Tongue (tissue), 2 donors: ENCODE measurements around the gene KCNK7. TPM values are rescaled to one million over a fixed set of nuclear protein-coding genes. Genes with fewer than 3 reads are reported as not detected.
"Not testable (repeated sequence)": the region's sequence is repeated elsewhere in the genome, so short reads cannot be mapped to it uniquely, and the experiment has no call there.

Experiments used
- DNase-seq: peaks from one replicate; pipeline ENCODE4 v3.0.0-alpha.2; 2015
- total RNA-seq: library from RNA; depleted of rRNA; stranded (reverse); fragments of >200 nt; gene quantifications from one replicate; pipeline ENCODE4 v1.2.3, GENCODE V29; 2014

KCNK7 gene
- total RNA-seq: 4.2 TPM

- DNase-seq: no peak
Measured at GRCh38 chr11:65595543-65596281, at the start of gene KCNK7. TSS of gene KCNK7 (minus strand) at chr11:65595800. CDS start at chr11:65595772, 28 bp downstream.

- no peak for DNase-seq
Measured at GRCh38 chr11:65644837-65645236, 49.2 kb upstream of the KCNK7 start.

GRCh38 chr11:65643971-65644370, 48.4 kb upstream of the KCNK7 start:
- peak; percentile 47 for DNase-seq

GRCh38 chr11:65642014-65642671, 46.5 kb upstream of the KCNK7 start:
- DNase-seq: no peak

- no peak for DNase-seq
Measured at GRCh38 chr11:65641297-65642013, 45.9 kb upstream of the KCNK7 start.

GRCh38 chr11:65640483-65641296, 45.1 kb upstream of the KCNK7 start:
- no peak for DNase-seq

GRCh38 chr11:65639623-65640482, 44.3 kb upstream of the KCNK7 start:
- no peak for DNase-seq

GRCh38 chr11:65639228-65639597, 43.6 kb upstream of the KCNK7 start:
- not testable (repeated sequence) for DNase-seq

- DNase-seq: peak; percentile 88
Measured at GRCh38 chr11:65637794-65638419, 42.3 kb upstream of the KCNK7 start, which contains the start of gene SIPA1. TSS of gene SIPA1 (plus strand) at chr11:65638101. CDS start at chr11:65640922, 2,821 bp downstream.

GRCh38 chr11:65637032-65637557, 41.5 kb upstream of the KCNK7 start:
- DNase-seq: no peak

- DNase-seq: no peak
Measured at GRCh38 chr11:65636108-65637031, 40.8 kb upstream of the KCNK7 start.

GRCh38 chr11:65634905-65635731, 39.5 kb upstream of the KCNK7 start:
- no peak for DNase-seq

- DNase-seq: no peak
Measured at GRCh38 chr11:65634440-65634839, 38.8 kb upstream of the KCNK7 start.

- DNase-seq: no peak
Measured at GRCh38 chr11:65634109-65634436, 38.5 kb upstream of the KCNK7 start.

- DNase-seq: no peak
Measured at GRCh38 chr11:65633390-65634108, 37.9 kb upstream of the KCNK7 start.

- no peak for DNase-seq
Measured at GRCh38 chr11:65630215-65630614, 34.6 kb upstream of the KCNK7 start.

GRCh38 chr11:65629579-65629978, 34.0 kb upstream of the KCNK7 start:
- DNase-seq: no peak

GRCh38 chr11:65627202-65627601, 31.6 kb upstream of the KCNK7 start:
- no peak for DNase-seq
